ENCODE results near the gene RANBP17. TPM values are rescaled to one million over a fixed set of nuclear protein-coding genes. Genes with fewer than 3 reads are reported as not detected.
"Not testable (repeated sequence)": the region's sequence is repeated elsewhere in the genome, so short reads cannot be mapped to it uniquely, and the experiment has no call there.

RANBP17 gene
- total RNA-seq, 1 donor from 2014 or later, result 9.6 TPM

DNA sequence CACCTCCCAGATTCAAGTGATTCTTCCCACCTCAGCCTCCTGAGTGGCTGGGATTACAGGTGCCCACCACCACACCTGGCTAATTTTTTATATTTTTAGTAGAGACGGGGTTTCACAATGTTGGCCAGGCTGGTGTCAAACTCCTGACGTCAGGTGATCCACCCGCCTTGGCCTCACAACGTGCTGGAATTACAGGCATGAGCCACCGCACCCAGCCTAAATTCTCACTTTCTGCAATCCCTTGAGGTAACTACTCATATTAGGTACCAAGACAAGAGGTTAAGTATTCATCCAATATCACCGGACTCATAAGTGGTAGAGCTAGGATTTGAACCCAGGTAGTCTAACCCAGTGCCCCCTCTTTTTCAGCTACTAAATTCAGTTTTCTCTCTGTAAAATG lies 436.1 kb downstream of the RANBP17 start:
- not testable (repeated sequence) for DNase-seq (ENCODE audit: low read depth)

DNA sequence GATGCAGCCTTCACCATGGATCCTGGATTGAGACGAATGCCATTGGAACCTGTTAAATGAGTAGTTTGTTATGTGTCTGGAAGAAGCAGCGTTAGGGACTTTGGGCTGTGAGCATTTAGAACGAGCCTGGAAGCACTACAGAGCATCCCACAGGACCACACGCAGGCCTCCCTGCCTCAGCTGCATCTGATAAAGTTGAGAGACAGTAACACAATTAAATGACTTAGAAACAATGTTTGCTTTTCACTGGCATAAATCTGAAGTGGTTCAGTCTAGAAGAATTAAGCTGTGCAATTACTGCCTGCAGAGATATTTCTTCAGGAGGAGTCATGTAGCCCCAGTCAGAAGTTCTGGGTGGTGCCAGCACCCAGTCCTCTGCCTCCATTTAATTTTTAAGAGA lies 437.4 kb downstream of the RANBP17 start:
- no peak for DNase-seq (ENCODE audit: low read depth)

DNA sequence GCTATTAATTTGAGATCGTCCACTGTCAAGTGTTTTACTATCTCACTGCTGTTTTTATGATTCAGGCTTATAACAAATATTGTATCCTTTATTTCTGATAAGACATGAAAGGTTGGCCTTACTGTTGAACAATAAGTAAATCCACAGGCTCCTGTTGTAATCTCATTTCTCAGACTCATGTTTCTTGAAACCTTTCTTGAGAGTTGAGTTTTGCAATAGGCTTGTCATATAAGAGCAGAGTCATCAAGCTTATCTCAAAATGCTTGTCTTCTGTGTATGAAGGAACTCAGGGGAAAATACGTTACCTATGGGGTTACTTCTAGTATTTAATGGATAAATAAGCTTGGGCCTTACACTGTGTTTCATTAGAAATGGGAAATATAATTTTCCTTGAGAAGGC lies 438.0 kb downstream of the RANBP17 start:
- no peak for DNase-seq (ENCODE audit: low read depth)

DNA sequence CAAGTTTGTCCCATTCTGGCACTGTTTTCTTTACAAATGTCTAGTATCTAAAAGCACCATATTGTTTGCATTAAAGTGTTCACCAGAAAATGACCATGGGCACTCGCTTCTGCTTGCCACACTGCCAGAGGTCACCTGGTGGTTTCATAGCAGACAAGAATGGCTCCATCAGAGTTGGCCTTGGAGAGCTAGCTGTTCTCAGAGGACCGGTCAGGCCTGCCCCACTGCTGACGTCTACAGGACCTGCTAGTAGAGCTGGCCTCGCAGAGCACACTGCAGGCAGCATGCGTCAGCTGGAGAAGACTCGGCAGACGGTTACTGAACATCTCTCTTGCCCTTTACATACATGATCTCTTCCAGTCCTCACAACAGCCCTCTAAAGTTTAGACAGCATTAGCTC lies 438.5 kb downstream of the RANBP17 start:
- no peak for DNase-seq (ENCODE audit: low read depth)

DNA sequence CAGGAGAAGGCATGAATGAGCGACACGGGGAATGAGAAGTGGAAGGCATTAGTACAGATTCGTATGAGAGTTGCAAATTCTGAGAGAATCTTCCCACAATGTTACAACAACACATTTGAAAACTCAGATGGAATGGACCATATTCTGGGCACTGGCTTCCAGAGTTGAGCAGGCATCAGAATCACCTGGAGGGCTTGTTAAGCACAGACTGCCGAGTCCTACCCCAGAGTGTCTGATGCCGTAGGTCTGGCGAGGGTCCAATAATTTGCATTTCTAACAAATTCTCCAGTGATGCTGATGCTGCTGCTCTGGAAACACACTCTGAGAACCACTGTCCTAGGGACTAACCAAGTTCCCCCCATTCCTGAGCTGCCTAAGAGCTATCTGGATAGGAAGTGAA lies 444.3 kb downstream of the RANBP17 start:
- DNase-seq (ENCODE audit: low read depth), result no peak

DNA sequence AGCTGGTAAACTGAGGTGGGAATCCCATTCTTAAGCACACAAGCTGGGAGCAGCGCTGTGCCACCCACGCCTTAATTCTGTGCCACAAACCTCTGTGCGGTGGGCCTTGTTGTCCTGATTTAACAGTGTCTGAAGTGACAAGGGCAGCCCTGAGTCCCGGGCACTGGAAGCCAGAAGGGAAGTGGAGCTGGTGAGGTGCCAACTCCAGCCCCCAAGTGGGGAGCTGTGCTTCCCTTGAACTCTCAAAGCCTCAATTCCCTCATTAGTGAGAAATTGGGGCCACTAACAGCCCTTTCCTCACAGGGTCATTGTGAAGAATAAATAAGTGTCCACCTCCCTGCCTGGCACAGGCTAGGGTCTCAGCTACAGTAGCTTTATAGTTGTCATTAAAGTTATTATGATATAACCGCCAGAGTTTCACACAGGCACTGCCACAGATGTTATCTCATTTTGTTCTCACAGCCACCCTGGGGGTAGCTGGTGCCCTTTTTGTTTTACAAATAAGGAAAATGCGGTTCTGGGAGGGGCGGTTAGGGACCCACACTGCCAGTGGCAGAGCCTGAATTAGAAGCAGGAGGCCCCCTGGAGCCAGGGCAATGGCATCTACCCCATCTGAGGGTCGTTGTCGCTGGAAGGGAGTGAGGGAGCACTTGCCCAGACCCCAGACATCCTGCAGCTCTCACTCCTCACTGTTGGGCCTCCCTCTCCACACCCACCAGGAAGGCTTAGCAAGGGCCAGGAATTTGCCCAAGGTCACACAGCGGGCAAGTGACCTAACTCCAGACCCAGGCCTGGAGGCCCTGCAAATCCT lies 445.2 kb downstream of the RANBP17 start:
- no peak for DNase-seq (ENCODE audit: low read depth)

DNA sequence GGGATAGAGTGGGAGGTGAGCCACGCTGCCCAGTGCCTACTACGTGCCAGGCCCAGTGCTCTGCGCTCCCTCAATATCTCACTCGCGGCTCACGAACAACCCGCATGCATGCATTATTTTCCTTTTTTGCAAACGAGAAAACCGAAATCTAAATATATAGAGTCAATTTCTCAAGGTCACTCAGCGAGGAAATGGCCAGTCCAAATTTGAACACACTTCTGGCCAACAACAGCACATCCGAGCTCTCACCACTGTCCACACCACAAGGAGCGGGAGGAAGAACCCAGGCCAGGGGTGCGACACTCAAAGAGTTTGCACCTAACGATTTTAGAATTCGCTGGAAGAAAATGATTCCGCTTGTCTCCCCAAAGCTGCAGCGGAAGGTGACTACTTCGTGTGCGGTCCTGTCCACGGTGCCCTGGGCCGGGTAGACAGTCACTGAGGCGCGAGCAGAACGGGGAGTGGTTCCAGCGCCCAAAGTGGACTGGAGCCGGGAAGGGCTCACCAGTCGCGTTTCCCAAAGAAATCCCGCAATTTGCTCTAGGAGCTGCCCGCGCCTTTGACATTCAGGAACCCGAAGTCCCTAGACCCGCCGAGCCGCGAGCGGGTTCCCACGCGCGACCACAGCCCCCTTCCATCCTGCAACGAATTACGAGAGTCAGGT lies 446.1 kb downstream of the RANBP17 start:
- DNase-seq (ENCODE audit: low read depth), result no peak

DNA sequence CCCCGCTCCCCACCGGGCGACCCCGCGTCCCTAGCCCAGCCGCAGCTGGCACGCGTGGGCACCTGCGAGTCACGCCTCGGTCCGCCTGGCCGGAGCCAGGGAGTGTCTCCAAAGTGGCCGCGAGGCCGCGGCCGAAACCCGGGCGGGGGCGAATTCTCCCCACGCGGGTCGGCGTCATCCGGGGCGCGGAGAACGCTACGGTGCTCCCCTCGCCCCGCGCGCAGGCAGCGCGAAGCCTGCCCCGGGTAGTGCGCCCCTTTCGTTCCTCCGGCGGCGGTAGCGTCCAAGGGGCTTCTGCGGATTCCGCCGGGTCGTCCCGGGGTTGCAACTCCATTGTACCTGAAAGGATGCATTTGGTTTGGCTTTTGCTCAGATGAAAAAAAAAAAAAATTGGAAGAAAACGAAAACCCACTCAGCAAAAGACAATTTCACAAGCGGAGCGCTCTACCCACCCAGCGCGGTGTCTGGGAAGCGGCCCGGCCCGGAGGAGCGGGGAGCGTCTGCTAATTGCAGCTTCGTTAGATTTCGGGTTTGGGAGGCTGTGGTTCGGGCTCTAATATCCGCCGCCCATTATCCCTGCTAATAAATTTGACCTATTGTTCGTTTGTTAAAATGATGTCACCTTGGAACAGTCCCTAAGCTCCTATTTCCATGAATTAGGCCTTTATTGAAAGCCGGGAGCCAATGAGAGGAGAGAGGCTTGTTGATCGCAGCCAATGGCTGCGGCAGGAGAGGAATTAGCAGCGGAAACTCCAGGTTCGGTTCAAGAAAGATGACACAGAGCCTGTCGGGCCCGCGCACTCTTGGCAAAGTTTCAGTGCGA lies 446.8 kb downstream of the RANBP17 start, which contains the start of gene TLX3:
Gene TLX3, plus strand, starts transcription at position 796 of the 823 bp plus-strand sequence. CDS start 118 bp downstream, outside the sequence.
- peak; percentile 17 for DNase-seq (ENCODE audit: low read depth)

DNA sequence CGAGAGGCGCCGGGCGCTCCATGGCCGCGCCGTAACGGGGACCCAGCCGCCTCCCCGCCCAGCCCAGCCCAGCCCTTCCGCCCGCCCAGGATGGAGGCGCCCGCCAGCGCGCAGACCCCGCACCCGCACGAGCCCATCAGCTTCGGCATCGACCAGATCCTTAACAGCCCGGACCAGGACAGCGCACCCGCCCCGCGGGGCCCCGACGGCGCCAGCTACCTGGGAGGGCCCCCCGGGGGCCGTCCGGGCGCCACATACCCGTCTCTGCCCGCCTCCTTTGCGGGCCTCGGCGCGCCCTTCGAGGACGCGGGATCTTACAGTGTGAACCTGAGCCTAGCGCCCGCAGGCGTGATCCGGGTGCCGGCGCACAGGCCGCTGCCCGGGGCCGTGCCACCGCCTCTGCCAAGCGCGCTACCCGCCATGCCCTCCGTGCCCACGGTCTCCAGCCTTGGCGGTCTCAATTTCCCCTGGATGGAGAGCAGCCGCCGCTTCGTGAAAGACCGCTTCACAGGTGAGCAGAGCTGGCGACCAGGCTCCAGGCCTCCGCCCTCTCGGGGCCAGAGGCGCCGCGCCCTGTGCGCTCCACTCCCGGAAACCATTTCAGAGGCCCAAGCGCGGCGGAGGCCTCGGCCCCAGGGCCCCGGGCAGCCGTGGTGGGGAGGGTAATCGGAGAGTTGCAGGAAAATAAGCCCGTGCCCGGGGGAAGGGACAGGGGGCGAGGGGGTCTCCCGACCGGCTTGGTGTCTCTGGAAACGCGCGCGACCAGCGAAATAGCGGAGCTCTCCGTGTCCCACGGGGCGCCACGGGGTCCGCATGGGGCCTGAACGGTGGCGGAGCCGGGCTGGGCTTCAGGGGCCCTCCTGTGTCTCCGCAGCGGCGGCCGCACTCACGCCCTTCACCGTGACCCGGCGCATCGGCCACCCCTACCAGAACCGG lies 447.7 kb downstream of the RANBP17 start:
- DNase-seq (ENCODE audit: low read depth), result no peak

DNA sequence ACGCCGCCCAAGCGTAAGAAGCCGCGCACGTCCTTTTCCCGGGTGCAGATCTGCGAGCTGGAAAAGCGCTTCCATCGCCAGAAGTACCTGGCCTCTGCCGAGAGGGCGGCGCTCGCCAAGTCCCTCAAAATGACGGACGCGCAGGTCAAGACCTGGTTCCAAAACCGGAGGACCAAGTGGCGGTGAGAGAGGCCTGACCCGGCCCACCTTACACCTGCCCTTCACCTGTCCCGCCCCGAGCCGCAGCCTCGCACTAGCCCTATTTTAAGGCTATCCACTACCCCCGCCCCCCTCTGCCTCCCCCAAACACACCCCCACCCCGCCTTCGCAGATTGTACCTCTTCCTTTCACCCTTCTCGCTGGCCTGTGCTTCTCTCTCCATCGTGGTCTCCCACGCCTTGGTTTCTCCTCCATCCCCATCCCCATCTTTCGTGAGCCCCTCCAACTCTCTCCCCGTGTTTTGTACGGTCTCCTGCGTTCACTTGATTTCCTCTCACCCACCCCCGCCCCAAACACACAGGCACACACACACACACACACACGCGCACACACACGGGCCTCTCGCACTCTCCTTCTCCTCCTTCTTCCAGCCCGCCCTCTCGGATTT lies 448.5 kb downstream of the RANBP17 start:
- no peak for DNase-seq (ENCODE audit: low read depth)

DNA sequence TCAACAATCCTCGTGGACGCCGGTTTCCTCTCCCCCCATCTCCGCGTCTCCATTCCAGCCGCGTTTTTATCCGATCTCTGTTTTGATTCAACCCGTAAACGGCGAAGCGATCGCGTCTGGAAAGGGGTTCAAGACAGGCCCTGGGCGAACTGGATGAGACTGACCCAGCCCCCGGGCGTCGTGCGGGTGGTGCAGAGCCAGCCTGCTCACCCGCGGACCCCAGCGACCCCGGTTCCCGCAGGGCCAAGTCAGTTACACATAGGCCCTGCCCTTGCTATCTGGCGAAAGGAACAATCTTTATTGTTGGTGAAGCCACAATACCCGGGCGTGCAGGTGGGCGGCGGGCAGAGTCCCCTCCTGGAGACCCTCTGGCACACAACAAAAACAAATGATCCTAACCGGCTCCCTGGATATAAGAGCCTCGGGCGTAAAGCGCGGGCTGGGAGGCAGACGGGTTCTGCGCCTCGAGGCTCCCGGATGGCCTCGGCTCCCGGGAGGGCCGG lies 449.1 kb downstream of the RANBP17 start:
- no peak for DNase-seq (ENCODE audit: low read depth)

DNA sequence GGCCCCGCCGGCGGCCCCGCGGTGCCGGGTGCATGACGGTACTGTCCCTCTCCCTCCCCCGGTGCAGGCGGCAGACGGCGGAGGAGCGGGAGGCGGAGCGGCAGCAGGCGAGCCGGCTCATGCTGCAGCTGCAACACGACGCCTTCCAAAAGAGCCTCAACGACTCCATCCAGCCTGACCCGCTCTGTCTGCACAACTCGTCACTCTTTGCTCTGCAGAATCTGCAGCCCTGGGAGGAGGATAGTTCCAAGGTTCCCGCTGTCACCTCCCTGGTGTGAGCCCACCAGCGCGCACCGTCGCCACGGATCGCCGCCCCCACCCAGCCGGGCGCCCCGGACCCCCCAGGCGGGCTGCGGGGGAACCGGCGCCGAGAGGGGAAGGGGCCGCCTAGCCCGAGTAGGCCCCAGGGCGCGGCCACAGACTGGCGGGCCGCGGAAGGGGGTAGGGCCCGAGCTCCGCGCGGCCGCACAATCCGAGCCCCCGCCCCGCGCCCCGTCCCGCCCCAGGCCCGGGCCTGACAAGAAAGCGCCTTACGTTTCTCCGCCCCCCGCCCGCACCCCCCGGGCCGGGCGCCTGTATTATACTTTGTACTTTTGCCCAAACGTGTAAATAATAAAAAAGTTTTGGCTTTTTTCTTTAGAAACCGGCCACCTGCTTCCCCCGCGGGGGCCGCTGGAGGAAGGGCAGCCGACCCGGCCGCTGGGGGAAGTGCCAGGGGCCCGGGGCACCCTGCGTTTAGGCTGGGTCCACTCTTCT lies 449.7 kb downstream of the RANBP17 start:
- no peak for DNase-seq (ENCODE audit: low read depth)

DNA sequence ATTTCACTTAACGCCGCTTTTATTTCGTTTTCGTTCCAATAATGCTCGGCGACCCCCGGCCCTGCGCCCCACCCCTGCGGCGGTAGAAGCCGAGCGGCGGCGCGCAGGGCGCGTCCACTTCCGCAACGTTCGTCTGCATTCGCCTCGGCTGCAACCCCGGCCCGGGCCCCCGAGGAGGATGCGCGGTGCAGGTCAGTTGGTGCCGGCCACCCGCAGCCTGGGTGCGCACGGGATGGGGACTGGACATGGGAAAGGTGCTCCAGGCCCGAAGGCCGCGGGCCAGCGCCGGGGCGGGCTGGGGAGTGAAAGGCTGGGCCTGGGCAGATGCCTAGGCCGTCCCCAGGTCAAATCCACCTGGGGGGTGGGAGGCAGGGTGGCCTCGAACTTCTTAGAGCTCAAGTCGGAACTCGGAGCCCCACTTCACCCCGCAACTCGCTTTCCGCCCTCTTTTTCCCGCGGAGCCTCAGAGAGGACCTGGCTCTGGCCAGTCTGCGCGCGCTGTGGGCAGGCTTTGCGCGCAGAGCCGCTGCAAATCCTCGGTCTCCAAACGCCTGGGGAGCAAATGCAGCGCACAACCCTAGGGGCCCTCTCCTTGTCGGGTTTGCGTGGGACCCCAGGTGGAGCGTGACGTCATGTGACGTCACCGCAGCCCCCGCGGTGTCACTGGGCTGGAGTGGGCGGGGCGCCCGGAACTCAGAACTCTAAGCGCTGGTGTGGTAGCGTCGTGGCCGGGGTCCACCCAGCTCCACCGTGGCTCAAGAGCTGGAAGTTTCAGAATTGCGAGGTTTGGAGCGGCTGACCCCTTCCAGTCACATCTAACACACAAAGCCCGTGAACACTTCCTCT lies 450.5 kb downstream of the RANBP17 start:
- no peak for DNase-seq (ENCODE audit: low read depth)

DNA sequence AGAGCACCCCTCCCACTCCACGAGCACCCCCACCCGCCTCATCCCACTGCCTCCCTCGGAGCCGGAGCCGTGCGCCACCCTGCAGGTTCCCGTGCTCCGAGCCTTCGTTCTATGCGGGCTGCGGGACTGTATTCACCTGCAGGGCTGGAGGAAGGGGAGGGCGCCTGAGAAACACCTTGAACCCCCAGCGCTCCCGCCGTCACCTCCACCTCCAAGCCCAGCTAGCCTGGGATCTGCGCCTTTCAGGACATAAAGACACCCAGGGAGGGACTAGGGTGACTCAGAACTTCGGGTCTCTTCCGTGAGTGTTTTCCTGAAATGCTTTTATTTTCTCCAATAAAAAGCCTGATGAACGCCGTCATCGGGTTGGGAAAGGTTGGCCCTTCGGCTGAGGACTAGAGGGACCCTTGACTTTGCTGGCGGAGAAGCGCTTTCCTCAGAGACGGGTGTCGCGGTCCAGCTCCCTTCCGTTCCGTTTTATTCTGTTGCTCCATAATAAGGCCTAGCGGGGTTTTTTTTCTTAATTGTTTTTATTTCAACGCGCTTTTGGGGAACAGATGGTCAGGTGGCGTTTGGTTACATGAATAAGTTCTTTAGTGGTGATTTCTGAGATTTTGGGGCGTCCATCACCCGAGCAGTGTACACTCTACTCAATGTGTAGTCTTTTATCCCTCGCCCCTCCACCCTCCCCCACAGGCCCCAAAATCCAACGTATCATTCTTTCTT lies 451.8 kb downstream of the RANBP17 start:
- no peak for DNase-seq (ENCODE audit: low read depth)

DNA sequence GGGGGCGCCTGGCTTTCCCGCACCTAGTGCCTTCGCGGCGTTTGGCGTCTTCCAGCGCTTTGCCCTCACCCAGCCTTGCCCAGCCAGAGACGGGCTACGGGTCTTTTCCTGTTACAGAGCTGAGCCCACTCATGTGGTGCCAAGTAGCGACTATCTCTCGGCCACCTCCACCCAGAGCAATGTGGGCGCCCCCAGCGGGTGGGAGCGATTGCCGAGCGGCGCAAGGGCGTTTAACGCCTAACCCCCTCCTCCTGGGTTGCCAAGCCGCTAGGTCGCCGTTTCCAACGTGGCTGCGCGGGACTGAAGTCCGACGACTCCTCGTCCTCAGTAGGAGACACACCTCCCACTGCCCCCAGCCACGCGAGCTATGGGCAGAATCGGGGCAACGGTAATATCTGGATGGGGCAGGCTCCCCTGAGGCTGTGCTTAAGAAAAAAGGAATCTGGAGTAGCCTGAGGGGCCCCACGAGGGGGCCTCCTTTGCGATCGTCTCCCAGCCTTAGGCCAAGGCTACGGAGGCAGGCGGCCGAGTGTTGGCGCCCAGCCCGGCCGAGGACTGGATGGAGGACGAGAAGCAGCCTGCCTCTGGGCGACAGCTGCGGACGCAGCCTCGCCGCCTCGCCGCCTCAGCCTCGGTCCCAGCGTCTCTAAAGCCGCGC lies 453.0 kb downstream of the RANBP17 start:
- DNase-seq (ENCODE audit: low read depth), result no peak

DNA sequence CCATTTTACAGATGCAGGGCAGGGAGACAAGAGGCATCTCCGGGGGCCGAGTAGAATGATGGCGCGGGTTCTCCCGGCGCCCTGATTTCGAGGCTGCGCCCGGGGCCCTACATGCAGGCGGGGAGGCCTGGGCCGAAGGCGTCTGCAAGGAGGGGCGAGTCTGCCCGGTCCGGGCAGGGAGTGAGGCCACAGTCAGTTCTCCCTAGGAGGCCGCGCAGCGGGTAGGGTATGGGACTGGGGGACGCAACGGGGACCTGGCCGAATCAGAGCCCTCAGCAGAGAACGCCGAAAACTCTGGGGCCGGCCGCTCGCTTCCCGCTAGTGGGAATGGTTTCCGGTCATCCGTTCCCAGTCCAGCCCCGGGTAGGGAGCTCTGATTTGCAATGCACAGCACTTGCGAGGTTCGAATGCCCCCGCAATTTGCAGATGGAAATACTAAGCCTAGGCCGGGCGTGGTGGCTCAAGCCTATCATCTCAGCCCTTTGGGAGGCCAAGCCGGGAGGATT lies 453.6 kb downstream of the RANBP17 start:
- DNase-seq (ENCODE audit: low read depth), result no peak

DNA sequence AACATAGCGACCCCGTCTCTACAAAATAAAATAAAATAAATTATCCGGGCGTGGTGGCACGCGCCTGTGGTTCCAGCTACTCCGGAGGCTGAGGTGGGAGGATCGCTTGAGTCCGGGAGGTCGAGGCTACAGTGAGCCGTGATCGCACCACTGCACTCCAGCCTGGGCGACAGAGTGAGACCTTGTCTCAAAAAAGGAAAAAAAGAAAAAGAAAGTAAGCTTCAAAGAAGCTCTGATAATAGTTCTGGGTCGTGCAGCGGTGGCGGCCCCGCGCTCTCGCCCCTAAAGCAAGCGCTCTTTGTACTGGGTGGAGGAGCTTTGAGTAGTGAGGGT lies 454.1 kb downstream of the RANBP17 start:
- DNase-seq (ENCODE audit: low read depth), result no peak

Data from renal cortical epithelial cell (primary cell).